Measurements from ENCODE around the gene ROBO1.
"Not testable (repeated sequence)": the region's sequence is repeated elsewhere in the genome, so short reads cannot be mapped to it uniquely, and the experiment has no call there.

Gene ROBO1

DNA sequence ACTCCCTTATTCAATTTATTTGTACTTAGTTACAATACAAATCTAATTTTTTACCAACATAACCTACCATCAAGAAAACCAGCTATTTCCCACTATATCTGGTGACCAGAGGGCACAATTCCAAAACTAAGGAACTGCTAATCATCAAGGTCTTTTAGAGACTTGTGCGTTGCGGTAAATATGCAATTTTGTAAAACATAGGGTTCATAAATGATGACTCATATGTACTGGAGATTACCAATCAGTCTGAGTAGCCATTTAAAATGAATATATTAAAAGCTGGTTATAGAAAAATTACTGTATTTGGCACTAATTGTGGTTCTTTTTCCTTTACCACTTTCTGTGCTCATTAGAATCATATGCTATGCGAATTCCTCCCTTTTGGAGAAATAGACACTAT is 859.6 kb downstream of the ROBO1 start:
- no peak for DNase-seq
- in situ Hi-C loops (cut with HindIII; ENCODE audit: low pct_ligation_motif_present, low pct_unique_long_range_greater_than_20kb, low sequenced_read_pairs) = no loop called here

DNA sequence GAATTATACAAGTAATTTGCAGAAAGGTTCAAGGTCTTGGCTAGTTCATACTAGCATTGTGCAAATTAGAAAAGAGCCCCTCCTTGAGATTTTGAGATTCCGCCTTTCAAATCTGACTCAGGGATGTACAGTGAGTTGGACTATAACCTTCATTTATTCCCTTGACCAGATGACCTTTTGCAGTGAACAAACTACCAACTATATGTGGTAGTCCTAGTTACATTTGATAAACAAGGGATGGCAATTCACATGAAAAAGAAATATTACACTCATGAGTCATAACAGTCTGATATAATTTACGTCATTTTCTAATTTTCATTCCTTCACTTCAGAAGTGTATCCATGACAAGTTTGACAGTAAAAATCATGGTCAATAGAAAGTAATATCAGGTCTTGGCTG is 860.4 kb downstream of the ROBO1 start:
- DNase-seq = no peak
- in situ Hi-C loops (cut with HindIII; ENCODE audit: low pct_ligation_motif_present, low pct_unique_long_range_greater_than_20kb, low sequenced_read_pairs) = no loop called here

DNA sequence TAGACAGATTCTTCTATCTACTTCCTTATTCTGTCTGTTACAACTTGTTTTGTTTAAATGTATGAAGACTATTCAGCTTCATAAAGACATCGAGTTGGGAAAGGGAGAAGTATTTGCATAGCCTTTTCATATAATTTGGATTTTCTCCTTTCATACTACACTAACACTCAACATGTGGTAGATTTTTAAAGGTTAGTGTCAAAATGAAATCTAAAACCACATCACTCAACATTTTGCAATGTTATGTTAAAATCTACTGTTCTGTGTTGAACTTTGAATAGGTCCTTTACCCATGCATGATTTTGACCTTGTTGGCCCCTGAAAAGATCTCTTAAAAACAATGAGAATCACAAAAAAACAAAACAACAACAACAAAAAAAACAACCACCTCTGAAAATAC is 860.9 kb downstream of the ROBO1 start:
- in situ Hi-C loops (cut with HindIII; ENCODE audit: low pct_ligation_motif_present, low pct_unique_long_range_greater_than_20kb, low sequenced_read_pairs) = no loop called here
- DNase-seq = no peak

DNA sequence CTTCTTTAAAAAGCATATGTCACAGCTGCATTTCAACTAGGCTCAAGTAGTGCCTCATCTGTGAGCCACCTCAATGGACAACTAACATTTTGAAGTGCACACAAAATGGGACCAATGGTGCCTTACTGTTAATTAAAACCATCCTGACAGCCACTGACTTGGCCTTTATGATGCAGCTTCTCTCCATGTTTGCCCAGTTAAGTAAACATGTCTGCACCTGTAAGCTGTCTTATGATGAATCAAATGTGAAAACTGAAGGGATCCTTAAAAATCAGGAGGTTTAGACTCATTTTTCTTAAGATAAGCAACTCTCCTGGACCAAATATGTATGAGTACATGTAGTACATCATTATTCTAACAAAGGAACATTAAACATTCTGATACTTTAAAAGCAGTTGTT is 861.6 kb downstream of the ROBO1 start:
- in situ Hi-C loops (cut with HindIII; ENCODE audit: low pct_ligation_motif_present, low pct_unique_long_range_greater_than_20kb, low sequenced_read_pairs) = no loop called here
- no peak for DNase-seq

DNA sequence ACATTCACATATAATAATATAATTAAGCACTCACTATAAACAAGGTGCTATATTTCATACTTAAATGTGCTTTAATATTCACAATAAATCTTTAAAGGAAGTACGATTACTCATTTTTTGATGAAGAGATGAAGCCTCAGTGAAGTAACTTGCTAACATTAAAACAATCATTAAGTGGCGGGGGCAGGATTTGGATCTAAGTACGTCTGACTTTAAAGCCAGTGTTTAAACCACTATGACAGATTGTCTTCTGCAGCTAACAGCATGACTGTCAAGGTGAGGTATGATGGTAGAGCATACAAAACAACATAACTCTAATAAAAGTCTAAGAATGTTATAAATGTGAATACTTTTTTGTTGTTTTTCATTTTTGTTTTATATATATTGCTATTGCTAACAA is 862.1 kb downstream of the ROBO1 start:
- in situ Hi-C loops (cut with HindIII; ENCODE audit: low pct_ligation_motif_present, low pct_unique_long_range_greater_than_20kb, low sequenced_read_pairs) = no loop called here
- no peak for DNase-seq

DNA sequence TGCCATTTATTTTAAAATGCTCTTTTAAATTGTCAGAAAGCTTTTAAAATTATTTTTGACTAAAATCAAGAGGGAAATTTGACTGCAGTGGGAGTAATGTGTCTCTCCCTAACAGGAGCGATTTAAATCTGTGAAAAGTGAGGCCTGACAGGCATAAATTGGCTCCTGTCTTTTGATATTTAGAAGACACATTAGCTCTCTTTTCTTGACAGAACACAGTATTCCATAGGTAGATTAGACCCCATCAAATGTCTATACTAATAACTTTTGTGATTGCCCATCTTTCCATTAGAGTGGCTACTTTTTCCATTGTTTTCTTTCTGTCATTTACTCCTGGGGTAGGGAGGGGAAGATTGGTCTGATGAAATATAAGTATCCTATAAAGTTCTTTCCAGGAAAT is 866.3 kb downstream of the ROBO1 start:
- in situ Hi-C loops (cut with HindIII; ENCODE audit: low pct_ligation_motif_present, low pct_unique_long_range_greater_than_20kb, low sequenced_read_pairs) = no loop called here
- no peak for DNase-seq

DNA sequence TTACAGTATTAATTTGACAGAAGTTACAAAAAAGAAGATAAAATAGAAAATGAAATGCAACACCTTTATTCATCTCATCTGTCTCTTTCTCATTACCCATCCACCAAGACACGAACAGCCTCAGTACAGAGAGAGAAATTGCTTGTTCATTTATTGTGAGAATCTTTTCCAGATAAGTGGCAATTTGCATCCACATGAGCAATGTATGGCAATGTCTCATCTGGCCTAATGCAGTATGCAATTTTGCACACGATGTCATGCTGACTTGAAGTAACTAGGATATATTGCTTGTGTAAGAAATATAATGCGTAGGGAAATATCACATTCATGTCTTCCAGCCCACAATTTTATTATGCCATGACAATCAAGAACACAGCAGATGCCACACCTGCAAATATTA is 866.9 kb downstream of the ROBO1 start:
- in situ Hi-C loops (cut with HindIII; ENCODE audit: low pct_ligation_motif_present, low pct_unique_long_range_greater_than_20kb, low sequenced_read_pairs) = no loop called here
- DNase-seq = no peak

DNA sequence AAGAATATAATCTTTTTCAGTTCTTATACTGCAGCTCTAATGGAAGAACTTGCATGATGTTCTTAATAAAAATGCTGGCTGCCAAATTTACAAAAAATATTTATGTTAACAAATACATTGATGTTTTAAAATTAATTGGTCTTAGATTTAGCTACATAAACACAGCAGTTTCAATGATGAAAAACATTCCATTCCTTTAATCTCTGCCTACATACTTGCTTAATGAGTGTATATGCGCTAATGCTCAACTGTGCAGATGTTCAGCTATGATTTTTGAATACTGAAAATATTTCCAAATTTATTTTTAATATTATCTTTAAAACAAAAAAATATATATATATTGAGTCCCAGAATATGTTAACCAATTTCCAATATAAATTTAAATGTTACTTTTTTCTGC is 867.4 kb downstream of the ROBO1 start:
- in situ Hi-C loops (cut with HindIII; ENCODE audit: low pct_ligation_motif_present, low pct_unique_long_range_greater_than_20kb, low sequenced_read_pairs) = no loop called here
- no peak for DNase-seq

DNA sequence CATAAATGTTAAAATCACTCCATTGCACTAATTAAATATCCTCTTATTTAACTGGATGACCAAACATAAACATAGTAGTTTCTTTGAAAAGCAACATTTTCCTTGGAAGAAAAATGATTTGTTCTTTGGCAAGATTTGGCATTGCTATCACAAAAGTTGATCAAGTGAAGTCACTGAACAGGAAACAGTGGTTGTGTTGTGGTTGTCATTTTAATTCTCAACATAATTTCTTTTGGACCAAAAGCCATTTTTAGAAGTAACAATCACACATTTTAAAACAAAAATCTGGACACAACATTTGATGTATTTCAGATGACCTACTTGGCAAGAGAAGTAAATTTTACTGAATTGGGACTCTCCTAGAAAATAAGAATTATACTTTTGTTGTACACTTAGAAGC is 872.3 kb downstream of the ROBO1 start:
- DNase-seq = no peak

DNA sequence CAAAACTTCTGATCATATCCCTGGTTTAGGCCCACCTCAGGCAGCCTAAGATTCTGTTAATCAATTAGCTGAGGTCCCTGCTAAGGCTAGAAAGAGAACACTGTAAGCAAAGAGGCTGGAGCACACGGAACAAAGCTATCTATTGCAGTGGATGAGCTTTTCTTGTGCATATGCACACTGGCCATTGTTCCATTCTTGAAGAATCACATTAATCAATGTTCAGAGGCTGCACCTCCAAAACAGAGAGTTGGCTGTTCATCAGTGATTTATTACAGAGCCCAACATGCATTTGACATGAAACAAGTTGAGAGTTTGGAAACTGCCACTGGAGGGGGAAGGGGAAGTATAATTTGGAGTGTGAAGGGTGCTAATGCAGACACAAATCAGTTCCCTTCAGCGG is 873.0 kb downstream of the ROBO1 start:
- in situ Hi-C loops (cut with HindIII; ENCODE audit: low pct_ligation_motif_present, low pct_unique_long_range_greater_than_20kb, low sequenced_read_pairs) = no loop called here
- no peak for DNase-seq

More for the DNA sequence above, 872.3 kb downstream of the ROBO1 start:
- in situ Hi-C loops (cut with HindIII; ENCODE audit: low pct_ligation_motif_present, low pct_unique_long_range_greater_than_20kb, low sequenced_read_pairs) = no loop called here

DNA sequence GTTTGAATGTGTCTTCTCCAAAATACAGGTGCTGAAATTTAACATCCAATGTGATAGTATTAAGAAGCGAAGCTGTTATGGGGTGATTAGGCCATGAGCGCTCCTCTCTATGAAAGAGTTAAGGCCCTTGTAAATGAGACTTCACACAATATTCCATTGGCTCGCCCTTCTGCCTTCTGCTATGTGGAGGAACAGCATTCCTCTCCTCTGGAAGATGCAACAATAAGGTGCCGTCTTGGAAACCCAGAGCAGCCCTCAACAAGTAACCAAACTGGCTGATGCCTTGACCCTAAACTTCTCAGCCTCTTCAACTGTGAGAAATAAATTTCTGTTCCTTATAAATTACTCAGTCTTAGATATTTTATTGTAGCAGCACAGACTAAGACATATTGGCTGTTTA is 874.6 kb downstream of the ROBO1 start:
- in situ Hi-C loops (cut with HindIII; ENCODE audit: low pct_ligation_motif_present, low pct_unique_long_range_greater_than_20kb, low sequenced_read_pairs) = no loop called here
- no peak for DNase-seq

DNA sequence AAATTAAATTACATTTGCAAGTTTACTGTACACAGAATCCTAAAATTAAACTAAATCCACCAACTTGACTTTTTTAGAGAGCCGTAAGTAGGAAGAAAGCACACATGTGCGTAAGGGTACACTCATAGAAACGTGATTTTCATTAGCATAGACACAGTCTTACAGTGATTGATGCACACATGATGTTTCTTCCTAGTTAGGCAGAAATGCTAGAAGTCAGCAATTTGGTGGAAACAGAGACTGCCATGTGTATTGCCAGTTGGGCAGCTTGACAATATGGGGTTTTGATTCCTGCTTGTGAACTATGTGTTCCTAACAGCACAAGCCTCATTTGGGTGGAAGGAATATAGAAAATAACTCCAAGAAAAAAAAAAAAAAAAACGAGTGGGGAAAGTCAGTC is 878.5 kb downstream of the ROBO1 start:
- in situ Hi-C loops (cut with HindIII; ENCODE audit: low pct_ligation_motif_present, low pct_unique_long_range_greater_than_20kb, low sequenced_read_pairs) = no loop called here

DNA sequence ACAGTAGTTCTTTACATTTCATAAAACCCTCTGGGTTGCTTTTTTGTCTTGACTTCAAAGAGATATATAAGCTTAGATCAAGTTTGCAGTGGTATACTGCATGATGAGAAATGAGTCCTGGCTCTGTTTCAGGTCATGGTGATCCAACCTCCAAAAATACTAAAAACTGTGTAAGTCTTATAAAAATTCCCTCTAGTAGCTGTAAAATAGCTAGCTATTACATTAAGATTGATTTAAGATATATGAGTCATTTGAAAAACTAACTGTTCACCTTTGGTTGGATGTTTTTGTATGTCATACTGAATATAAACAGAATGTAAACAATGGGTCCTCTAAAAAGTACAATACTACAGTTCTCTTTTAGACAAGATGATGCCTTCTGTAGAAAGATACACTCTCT is 879.2 kb downstream of the ROBO1 start:
- in situ Hi-C loops (cut with HindIII; ENCODE audit: low pct_ligation_motif_present, low pct_unique_long_range_greater_than_20kb, low sequenced_read_pairs) = no loop called here

More for the DNA sequence above, 878.5 kb downstream of the ROBO1 start:
- no peak for DNase-seq

DNA sequence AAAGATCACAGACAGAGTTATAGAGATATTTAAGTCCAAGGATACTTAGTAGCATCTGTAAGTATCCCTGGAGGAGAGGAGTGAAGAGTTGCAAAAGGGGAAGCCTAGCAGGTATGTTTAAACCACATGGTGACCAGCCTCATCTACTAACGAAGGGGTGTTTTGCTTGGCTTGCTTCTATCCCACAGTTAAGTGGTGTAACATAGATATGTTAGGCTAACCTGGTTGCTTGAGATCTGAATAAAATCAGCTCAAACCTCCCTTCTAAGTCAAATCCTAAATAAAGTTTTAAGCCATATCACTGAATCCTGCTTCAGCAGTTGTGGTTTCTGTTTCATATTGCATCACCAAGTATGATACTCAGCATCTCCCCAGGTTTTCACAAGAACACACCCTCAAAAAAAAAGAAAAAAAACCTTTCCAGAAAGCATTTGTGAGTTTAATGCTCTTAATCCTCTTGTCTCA is 880.2 kb downstream of the ROBO1 start:
- in situ Hi-C loops (cut with HindIII; ENCODE audit: low pct_ligation_motif_present, low pct_unique_long_range_greater_than_20kb, low sequenced_read_pairs) = no loop called here
- peak; percentile 38 for DNase-seq

More for the DNA sequence above, 879.2 kb downstream of the ROBO1 start:
- DNase-seq = no peak

DNA sequence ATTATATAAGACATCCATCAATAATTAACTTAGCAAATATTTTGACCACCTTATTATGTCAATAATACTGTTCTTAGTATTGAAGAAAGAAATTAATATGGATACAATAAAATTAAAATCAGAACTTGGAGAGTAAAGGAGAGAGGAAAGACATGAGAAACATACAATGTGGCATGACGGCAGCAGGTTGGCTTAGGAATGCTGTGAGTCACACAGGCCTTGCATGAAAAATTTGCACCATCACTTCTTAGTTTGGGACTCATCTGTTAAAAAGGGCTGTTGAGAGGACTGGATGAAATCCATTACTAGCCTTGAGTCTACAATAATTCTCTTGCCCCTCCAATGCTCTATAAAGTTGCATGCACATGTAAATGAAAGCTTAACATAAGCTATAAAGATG is 880.8 kb downstream of the ROBO1 start:
- in situ Hi-C loops (cut with HindIII; ENCODE audit: low pct_ligation_motif_present, low pct_unique_long_range_greater_than_20kb, low sequenced_read_pairs) = no loop called here
- peak; percentile 76 for DNase-seq

DNA sequence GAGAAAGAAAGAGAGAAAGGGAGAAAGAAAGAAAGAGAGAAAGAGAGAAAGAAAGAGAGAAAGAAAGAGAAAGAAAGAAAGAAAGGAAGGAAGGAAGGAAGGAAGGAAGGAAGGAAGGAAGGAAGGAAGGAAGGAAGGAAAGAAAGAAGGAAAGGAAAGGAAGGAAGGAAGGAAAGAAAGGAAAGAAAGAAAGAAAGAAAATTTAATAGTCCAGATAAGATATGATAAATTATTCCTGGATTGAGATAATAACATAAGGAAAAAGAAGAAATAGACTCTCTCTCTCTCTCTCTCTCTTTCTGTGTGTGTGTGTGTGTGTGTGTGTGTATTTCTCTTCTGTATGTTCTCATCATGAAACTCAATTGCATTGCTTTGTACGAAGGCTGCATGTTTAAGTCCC is 883.2 kb downstream of the ROBO1 start:
- in situ Hi-C loops (cut with HindIII; ENCODE audit: low pct_ligation_motif_present, low pct_unique_long_range_greater_than_20kb, low sequenced_read_pairs); DNase-seq: not testable (repeated sequence)

DNA sequence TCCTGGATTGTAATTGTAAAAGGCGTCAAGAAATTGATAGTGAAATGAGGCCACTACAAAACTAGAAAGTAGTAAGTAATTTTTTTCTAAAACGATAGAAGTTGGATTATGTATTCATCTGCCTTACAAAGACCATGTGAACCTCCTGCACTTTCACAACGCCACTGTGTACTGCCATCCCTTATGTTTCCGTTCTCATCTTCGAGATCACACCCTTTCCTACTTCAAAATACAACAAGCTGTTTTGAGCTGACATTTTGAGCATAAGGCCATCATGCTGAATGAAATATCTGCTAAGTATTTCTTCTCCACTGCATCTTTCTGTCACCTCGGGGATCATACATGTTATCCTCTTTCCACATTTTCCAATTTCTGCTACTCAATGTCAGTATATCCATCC is 885.5 kb downstream of the ROBO1 start:
- in situ Hi-C loops (cut with HindIII; ENCODE audit: low pct_ligation_motif_present, low pct_unique_long_range_greater_than_20kb, low sequenced_read_pairs) = no loop called here
- no peak for DNase-seq

DNA sequence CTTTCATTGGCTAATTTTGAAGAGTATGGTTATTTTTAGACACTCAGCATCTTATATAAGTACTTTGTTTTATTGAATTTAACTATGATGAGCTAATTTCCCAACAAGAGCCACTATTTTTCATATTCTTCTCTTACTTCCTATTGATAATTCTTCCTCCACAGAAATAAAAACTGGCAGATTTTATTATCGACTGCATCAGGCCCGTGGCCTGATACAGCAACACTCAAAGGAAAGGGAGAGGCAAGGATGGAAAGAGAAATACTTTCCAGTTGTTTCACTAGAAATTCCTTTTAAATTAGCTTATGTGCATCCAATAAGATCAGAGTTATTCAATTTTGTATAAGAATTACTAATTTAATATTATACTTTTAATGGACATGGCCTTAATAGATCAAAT is 886.3 kb downstream of the ROBO1 start:
- in situ Hi-C loops (cut with HindIII; ENCODE audit: low pct_ligation_motif_present, low pct_unique_long_range_greater_than_20kb, low sequenced_read_pairs) = no loop called here

DNA sequence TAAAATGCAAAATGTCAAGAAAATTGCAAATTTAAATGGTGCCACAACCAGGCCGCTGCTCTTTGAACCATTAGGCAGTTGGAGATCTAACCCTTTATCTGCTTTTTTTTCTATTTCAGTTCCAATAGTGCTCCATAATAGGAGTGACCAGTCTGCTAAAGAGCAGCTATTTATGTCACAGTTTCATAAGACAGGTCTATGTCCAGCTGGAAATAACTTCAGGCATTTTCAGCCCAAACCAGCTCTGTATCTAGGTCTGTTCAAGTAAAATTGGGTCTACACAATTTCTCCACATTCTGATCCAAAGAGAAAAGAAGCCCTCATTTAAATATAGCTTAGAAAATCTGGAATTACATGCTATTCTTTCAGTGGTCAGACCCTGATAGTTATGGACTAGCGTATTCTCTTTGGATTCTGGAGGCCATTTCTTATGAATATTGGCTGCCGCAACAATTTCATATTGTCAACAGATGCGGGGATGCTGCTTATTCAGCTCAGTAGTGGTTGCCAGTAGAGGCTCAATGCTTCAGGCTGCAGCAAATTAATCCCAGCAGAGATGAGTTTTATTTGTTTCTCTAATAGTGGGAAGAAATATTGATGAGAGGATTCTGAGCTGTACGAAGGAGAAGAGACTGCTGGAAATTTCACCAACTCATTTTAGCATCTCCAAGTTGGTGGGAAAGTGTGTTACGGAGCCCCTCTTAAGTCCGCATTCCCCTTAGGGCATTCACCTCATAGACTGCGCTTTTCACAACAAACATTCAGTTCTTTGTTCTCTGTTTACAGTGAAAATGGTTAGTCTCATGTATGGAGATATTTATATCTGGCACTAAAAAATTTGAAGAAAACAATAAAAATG is 887.0 kb downstream of the ROBO1 start:
- DNase-seq = no peak
- in situ Hi-C loops (cut with HindIII; ENCODE audit: low pct_ligation_motif_present, low pct_unique_long_range_greater_than_20kb, low sequenced_read_pairs) = no loop called here

More for the DNA sequence above, 886.3 kb downstream of the ROBO1 start:
- DNase-seq = no peak

DNA sequence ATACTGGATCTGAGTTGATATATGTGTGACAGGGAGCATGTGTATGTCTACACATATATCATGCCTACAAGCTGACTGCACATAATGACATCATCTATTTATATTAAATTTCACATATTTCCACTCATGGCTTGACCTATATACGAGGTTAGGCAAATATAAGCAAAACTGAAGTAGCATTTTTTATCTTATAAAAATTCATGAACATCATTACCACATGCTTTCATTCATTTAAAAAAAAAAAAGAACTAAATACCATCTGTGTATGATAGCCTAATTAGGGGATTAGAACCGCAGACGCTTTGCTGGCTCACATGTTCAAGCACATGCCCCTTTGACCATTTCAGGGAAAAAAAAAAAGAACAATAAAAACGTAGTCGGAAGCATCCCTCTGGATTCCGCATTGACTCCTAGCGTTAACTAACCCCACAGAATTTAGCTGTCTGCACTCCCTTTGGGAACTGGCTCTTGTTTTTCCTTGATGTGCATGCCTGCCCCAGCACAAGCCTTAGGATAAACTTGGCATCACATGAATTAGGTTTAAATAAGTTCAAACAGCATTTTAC is 888.4 kb downstream of the ROBO1 start:
- in situ Hi-C loops (cut with HindIII; ENCODE audit: low pct_ligation_motif_present, low pct_unique_long_range_greater_than_20kb, low sequenced_read_pairs) = no loop called here
- DNase-seq = no peak

Data from ACHN (cell line).